Measurements from ENCODE around the gene NUMB. TPM values are rescaled to one million over a fixed set of nuclear protein-coding genes. Genes with fewer than 3 reads are reported as not detected.

Gene NUMB
- 39.6 and 40.9 TPM in 2 replicates for total RNA-seq

DNA sequence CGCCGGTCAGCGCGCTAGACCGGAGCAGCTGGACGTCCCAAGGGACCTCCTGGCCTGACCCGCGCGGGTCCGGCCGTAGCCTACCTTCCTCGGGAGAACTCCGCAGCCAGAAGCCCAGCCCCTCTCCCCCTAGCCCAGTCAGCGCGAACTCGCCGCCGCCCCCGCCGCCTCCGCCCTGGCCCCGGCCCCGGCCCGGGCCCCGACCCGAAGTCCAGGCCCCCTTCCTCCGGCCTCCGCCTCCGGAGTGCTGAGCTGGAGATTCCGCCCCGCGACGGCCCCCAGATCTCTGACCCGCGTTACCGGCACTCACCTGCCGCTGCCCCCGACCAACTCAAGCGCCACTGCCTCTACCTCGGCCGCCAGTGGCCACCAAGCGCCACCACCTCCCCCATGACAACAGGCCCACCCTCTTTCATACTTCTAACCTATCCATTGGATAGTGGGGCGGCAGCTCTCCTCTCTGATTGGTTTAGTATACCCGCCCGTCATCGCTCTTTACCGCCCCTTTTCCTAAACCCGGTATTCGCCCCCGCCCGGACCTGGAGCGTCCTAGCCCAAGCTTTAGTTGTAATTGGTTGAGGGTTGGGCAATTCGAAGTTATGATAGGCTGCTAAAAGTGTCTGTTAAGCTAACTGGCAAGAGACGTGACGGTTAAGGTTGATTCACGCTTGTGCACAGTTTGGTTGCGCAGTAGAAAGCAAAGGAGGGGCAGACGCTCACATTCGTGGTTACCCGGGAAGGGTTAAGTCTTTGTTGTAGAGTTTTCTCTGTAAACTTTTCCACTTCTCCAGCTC lies at the start of gene NUMB:
Gene NUMB, minus strand, starts transcription at position 364 of the 794 bp plus-strand sequence. CDS start 102,795 bp downstream, outside the sequence.

GRCh38 chr14:73237219-73237785 lies 221.0 kb downstream of the NUMB start, which contains the start of gene PAPLN:
Gene PAPLN, plus strand, starts transcription at chr14:73237506. Its CDS starts 2,273 bp downstream, at chr14:73239779.

Other genes starting within 250 kb of the NUMB start
- gene PAPLN, start 221.0 kb downstream of the NUMB start, total RNA-seq: 1.5 and 2.7 TPM in 2 replicates
- 18.4 and 20.9 TPM in 2 replicates for gene RIOX1, start 32.4 kb upstream of the NUMB start, total RNA-seq
- gene ACOT1, start 78.6 kb upstream of the NUMB start, total RNA-seq: 0.56 and 1.2 TPM in 2 replicates
- gene HEATR4, start 100.4 kb upstream of the NUMB start, total RNA-seq: under 0.01 TPM in 1 of 2 replicates, not detected in the other
- gene ACOT2, start 110.7 kb upstream of the NUMB start, total RNA-seq: 10.6 and 11.3 TPM in 2 replicates
- 0.27 and 0.38 TPM in 2 replicates for gene ACOT4, start 133.3 kb upstream of the NUMB start, total RNA-seq
- 0.09 TPM in 1 of 2 replicates, not detected in the other for gene ACOT6, start 154.0 kb upstream of the NUMB start, total RNA-seq
- gene DNAL1, start 186.4 kb upstream of the NUMB start, total RNA-seq: 4.8 and 6.7 TPM in 2 replicates

Data from endothelial cell of coronary artery (primary cell).